Upper lobe of left lung (tissue), 6 donors: ENCODE results near the gene ALDH3A2. TPM values are rescaled to one million over a fixed set of nuclear protein-coding genes. Genes with fewer than 3 reads are reported as not detected.

ENCODE experiments used
- ATAC-seq, 2 donors: fragments of 200-7000 bp; cut with Tn5 transposase; one replicate each; pipeline ENCODE4 v1.9.1; 2022; ENCODE audit warnings: mild to moderate bottlenecking in 2 of 2, moderate library complexity in 2 of 2; ENCODE audit not compliant: low FRiP score in 2 of 2
- DNase-seq, 2 donors: peaks; one replicate each; pipeline ENCODE4 v3.0.0-alpha.2; 2019 to 2020
- H3K27ac ChIP-seq, 4 donors: fragments of 200-600 bp; sonication (generic); one replicate each; pipeline ENCODE4 v1.5.1; 2016 to 2019
- H3K27me3 ChIP-seq, 4 donors: fragments of 200-600 bp; sonication (generic); one replicate each; pipeline ENCODE4 v1.5.1; 2017 to 2019
- H3K36me3 ChIP-seq, 4 donors: fragments of 200-600 bp; sonication (generic); one replicate each; pipeline ENCODE4 v1.5.1; 2016 to 2019
- H3K4me1 ChIP-seq, 4 donors: fragments of 200-600 bp; sonication (generic); one replicate each; pipeline ENCODE4 v1.5.1; 2018 to 2019
- H3K4me3 ChIP-seq, 4 donors: fragments of 200-600 bp; sonication (generic); one replicate each; pipeline ENCODE4 v1.5.1; 2017 to 2019; ENCODE audit warnings: mild to moderate bottlenecking in 2 of 4, moderate library complexity in 1 of 4
- H3K9me3 ChIP-seq, 4 donors: fragments of 200-600 bp; sonication (generic); one replicate each; pipeline ENCODE4 v1.5.1; 2018 to 2019
- CTCF ChIP-seq, 6 experiments: fragments of 450-650 bp in 4 of 6; fragments of 200-600 bp in 2 of 6; sonication (generic) in 2 of 6; IDR thresholded peaks; one replicate each; pipeline ENCODE4 v1.5.1; 2016 to 2019; ENCODE audit warnings: antibody characterized with exemption in 6 of 6
- EP300 ChIP-seq, 4 donors: sonication (generic); formaldehyde crosslinking; IDR thresholded peaks; one replicate each; pipeline ENCODE4 v1.5.1; 2017; ENCODE audit warnings: antibody characterized with exemption in 4 of 4, control low read depth in 2 of 4
- POLR2A ChIP-seq, 4 donors: fragments of 450-650 bp; IDR thresholded peaks; one replicate each; pipeline ENCODE4 v1.5.1; 2016 to 2017; ENCODE audit warnings: antibody characterized with exemption in 4 of 4, mild to moderate bottlenecking in 2 of 4
- POLR2AphosphoS5 ChIP-seq, 2 donors: sonication (generic); formaldehyde crosslinking; IDR thresholded peaks; one replicate each; pipeline ENCODE4 v1.5.1; 2017; ENCODE audit warnings: antibody characterized with exemption in 2 of 2
- WGBS, 2 donors: methylation state at CpG; one replicate each; pipeline ENCODE4 v1.1.5; 2017 to 2018; 5-methylcytosine and 5-hydroxymethylcytosine counted together
- total RNA-seq, 6 donors: library from RNA; depleted of rRNA in 4 of 6; stranded (reverse); fragments of >200 nt in 4 of 6; gene quantifications; one replicate each; pipeline versions ENCODE4 v1.1.0 to v1.2.1, GENCODE V29; 2016 to 2021
- donor health status: DM: no; HTN: no; CAD: no; lungs with moderate emphysema.
- donor health status: DM: no; HTN: yes; CAD: no; lungs with severe emphysema.

Gene ALDH3A2
- total RNA-seq, 6 donors from 2014 or later = 116 to 313 (median 194) TPM

- no peaks in the 10 kb centered on the region for H3K9me3 ChIP-seq
- DNase-seq (no peak), ATAC-seq (no peak)
- H3K4me3 ChIP-seq = no peak overlapping the region
- no peak for TF ChIP-seq CTCF (IDR thresholded peaks at IDR 0.05)
- TF ChIP-seq POLR2A (IDR thresholded peaks at IDR 0.05) = no peak
- TF ChIP-seq EP300 (IDR thresholded peaks at IDR 0.05) = no peak
- TF ChIP-seq POLR2AphosphoS5 (IDR thresholded peaks at IDR 0.05) = no peak
- no peak overlapping the region for H3K27ac ChIP-seq
- H3K36me3 ChIP-seq = no peaks in the 10 kb centered on the region
- 52 to 82% methylated on average over 5 of the region's 5 CpGs for WGBS, 2 donors
- H3K4me1 ChIP-seq = peaks cover 13 to 21% (median 19%) of the 10 kb centered on the region in 4 donors
- H3K27me3 ChIP-seq = no peaks in the 10 kb centered on the region
Observed at GRCh38 chr17:19720210-19720475, 71.6 kb downstream of the ALDH3A2 start.

GRCh38 chr17:19720631-19721426 lies 72.3 kb downstream of the ALDH3A2 start:
- DNase-seq (no peak), ATAC-seq (no peak)
- WGBS, 2 donors = 68 to 70% methylated on average over 7 to 8 of the region's 9 CpGs
- Histone ChIP-seq H3K36me3 (no peaks in the 10 kb centered on the region), H3K27ac (no peak overlapping the region), H3K9me3 (no peaks in the 10 kb centered on the region), H3K4me1 (peaks cover 13 to 25% (median 21%) of the 10 kb centered on the region in 4 donors), H3K4me3 (no peak overlapping the region), H3K27me3 (no peaks in the 10 kb centered on the region)
- TF ChIP-seq CTCF (IDR thresholded peaks at IDR 0.05) (no peak), POLR2AphosphoS5 (IDR thresholded peaks at IDR 0.05) (no peak)

- Histone ChIP-seq H3K4me3 (peak overlapping the region in 2 of 4 donors; percentile 40 to 44), H3K4me1 (peaks cover 36 to 50% (median 43%) of the 10 kb centered on the region in 4 donors), H3K9me3 (no peaks in the 10 kb centered on the region), H3K27me3 (no peaks in the 10 kb centered on the region), H3K27ac (peak overlapping the region in 3 of 4 donors; percentile 58 to 71 (median 67)), H3K36me3 (no peaks in the 10 kb centered on the region)
- ATAC-seq = no peak
- TF ChIP-seq POLR2AphosphoS5 (IDR thresholded peaks at IDR 0.05) = no peak
- TF ChIP-seq POLR2A (IDR thresholded peaks at IDR 0.05) = no peak
- no peak for TF ChIP-seq EP300 (IDR thresholded peaks at IDR 0.05)
- TF ChIP-seq CTCF (IDR thresholded peaks at IDR 0.05) = no peak
- WGBS, 2 donors = 100% methylated on average over 1 of the region's 1 CpG
- peak in 1 of 2 donors; percentile 15 for DNase-seq
Observed at GRCh38 chr17:19723964-19724363, 75.4 kb downstream of the ALDH3A2 start.

- DNase-seq (peak; percentile 87 to 92), ATAC-seq (peak; percentile 68 to 72)
- TF ChIP-seq POLR2AphosphoS5 (IDR thresholded peaks at IDR 0.05) = peak; percentile 24 to 34
- peak in 2 of 4 donors; percentile 6 to 72 for TF ChIP-seq POLR2A (IDR thresholded peaks at IDR 0.05)
- TF ChIP-seq EP300 (IDR thresholded peaks at IDR 0.05) = no peak
- peak in 1 of 6 experiments; percentile 3 for TF ChIP-seq CTCF (IDR thresholded peaks at IDR 0.05)
- 44 to 75% methylated on average over 7 to 36 of the region's 55 CpGs for WGBS, 2 donors
- peak overlapping the region in 3 of 4 donors; percentile 25 to 44 (median 40) for H3K4me3 ChIP-seq
- H3K27ac ChIP-seq = peak overlapping the region; percentile 58 to 71 (median 66)
- H3K4me1 ChIP-seq = peaks cover 36 to 53% (median 45%) of the 10 kb centered on the region in 4 donors
- H3K27me3 ChIP-seq = no peaks in the 10 kb centered on the region
- H3K9me3 ChIP-seq = no peaks in the 10 kb centered on the region
- no peaks in the 10 kb centered on the region for H3K36me3 ChIP-seq
Observed at GRCh38 chr17:19724501-19725420, 76.2 kb downstream of the ALDH3A2 start.
